BE2C (cell line): ENCODE results near the gene RAB7A.
A peak's percentile ranks its signal among the peaks of the same experiment; 100 is the strongest.
"Not testable (repeated sequence)": the region's sequence is repeated elsewhere in the genome, so short reads cannot be mapped to it uniquely, and the experiment has no call there.

Experiments
- DNase-seq: peaks from one replicate; pipeline ENCODE4 v3.0.0-alpha.2; 2020
- H3K27me3 ChIP-seq: fragments of 250-450 bp; sonication (Bioruptor Pico); 2 replicates; pipeline ENCODE4 v1.5.1; 2020; ENCODE audit warnings: mild to moderate bottlenecking
- H3K36me3 ChIP-seq: fragments of 250-450 bp; sonication (Bioruptor Pico); 2 replicates; pipeline ENCODE4 v1.5.1; 2020; ENCODE audit warnings: mild to moderate bottlenecking
- H3K4me1 ChIP-seq: fragments of 250-450 bp; sonication (Bioruptor Pico); 2 replicates; pipeline ENCODE4 v1.5.1; 2020
- H3K4me3 ChIP-seq: 2 replicates; pipeline ENCODE4 v1.5.1; 2011; ENCODE audit warnings: low read depth, low read length
- H3K9me3 ChIP-seq: fragments of 250-450 bp; sonication (Bioruptor Pico); 2 replicates; pipeline ENCODE4 v1.5.1; 2020
- CTCF ChIP-seq: IDR thresholded peaks from 2 replicates; pipeline ENCODE4 v1.5.1; 2012; ENCODE audit warnings: mild to moderate bottlenecking, low read depth, low read length

The RAB7A gene

GRCh38 chr3:128745742-128746141 is 19.8 kb downstream of the RAB7A start:
- peaks cover 35% of the 10 kb centered on the region for H3K36me3 ChIP-seq
- H3K9me3 ChIP-seq: peaks cover 6% of the 10 kb centered on the region
- H3K27me3 ChIP-seq: no peaks in the 10 kb centered on the region
- H3K4me3 ChIP-seq: no peak overlapping the region
- DNase-seq: no peak
- TF ChIP-seq CTCF: peak; percentile 12; the same call in 1 of the 2 replicates
- no peaks in the 10 kb centered on the region for H3K4me1 ChIP-seq

GRCh38 chr3:128746881-128747280 is 20.9 kb downstream of the RAB7A start:
- DNase-seq: no peak
- Histone ChIP-seq H3K36me3 (peaks cover 36% of the 10 kb centered on the region), H3K27me3 (no peaks in the 10 kb centered on the region), H3K9me3 (peaks cover 6% of the 10 kb centered on the region), H3K4me1 (no peaks in the 10 kb centered on the region), H3K4me3 (no peak overlapping the region)
- no peak for TF ChIP-seq CTCF

GRCh38 chr3:128748557-128748956 is 22.6 kb downstream of the RAB7A start:
- no peak for TF ChIP-seq CTCF
- Histone ChIP-seq H3K9me3 (no peaks in the 10 kb centered on the region), H3K4me1 (no peaks in the 10 kb centered on the region), H3K4me3 (no peak overlapping the region), H3K27me3 (no peaks in the 10 kb centered on the region), H3K36me3 (peaks cover 22% of the 10 kb centered on the region)
- no peak for DNase-seq

DNA sequence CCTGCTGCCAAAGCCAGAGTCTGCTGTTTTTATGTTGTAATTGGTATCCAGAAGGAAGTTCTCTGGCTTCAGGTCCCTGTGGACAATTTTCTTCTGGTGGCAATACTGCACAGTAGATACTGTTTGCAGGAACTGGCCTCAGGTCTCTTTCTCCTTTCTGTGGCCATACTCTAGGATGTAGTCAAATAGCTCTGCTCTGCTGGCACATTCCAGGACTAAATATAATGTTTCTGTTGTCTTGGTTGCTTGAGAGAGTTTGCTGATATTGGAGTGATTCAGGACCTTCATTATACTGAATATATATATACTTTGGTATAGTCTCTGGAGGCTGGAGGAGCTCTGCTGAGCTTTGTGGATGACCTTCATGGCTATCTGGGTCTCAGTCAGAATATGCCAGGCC is 23.1 kb downstream of the RAB7A start:
- H3K4me1 ChIP-seq: no peaks in the 10 kb centered on the region
- peaks cover 17% of the 10 kb centered on the region for H3K36me3 ChIP-seq
- no peak for DNase-seq
- TF ChIP-seq CTCF: no peak
- no peak overlapping the region for H3K4me3 ChIP-seq
- no peaks in the 10 kb centered on the region for H3K27me3 ChIP-seq
- no peaks in the 10 kb centered on the region for H3K9me3 ChIP-seq

DNA sequence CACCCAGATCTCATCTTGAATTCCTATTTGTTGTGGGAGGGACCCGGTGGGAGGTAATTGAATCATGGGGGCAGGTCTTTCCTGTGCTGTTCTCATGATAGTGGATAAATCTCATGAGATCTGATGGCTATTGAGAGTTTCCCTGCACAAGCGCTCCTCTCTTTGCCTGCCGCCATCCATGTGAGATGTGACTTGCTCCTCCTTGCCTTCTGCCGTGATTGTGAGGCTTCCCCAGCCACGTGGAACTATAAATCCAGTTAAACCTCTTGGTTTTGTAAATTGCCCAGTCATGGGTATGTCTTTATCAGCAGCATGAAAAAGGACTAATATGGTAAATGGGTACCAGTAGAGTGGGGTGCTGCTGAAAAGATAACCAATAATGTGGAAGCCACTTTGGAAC is 23.6 kb downstream of the RAB7A start:
- H3K27me3 ChIP-seq, DNase-seq, H3K4me3 ChIP-seq, H3K4me1 ChIP-seq, H3K9me3 ChIP-seq: not testable (repeated sequence)
- H3K36me3 ChIP-seq: peaks cover 12% of the 10 kb centered on the region

GRCh38 chr3:128753715-128754114 is 27.7 kb downstream of the RAB7A start:
- no peak for DNase-seq
- H3K36me3 ChIP-seq: peaks cover 9% of the 10 kb centered on the region
- no peak for TF ChIP-seq CTCF
- H3K4me1 ChIP-seq: no peaks in the 10 kb centered on the region
- no peak overlapping the region for H3K4me3 ChIP-seq
- H3K27me3 ChIP-seq: no peaks in the 10 kb centered on the region
- no peaks in the 10 kb centered on the region for H3K9me3 ChIP-seq

- no peaks in the 10 kb centered on the region for H3K9me3 ChIP-seq
- no peak for DNase-seq
Observed at GRCh38 chr3:128760042-128760441, 34.1 kb downstream of the RAB7A start.

More at GRCh38 chr3:128760042-128760441, 34.1 kb downstream of the RAB7A start:
- Histone ChIP-seq H3K4me1 (0 out of 2 replicates have a peak, but pooled peaks cover 2% of the 10 kb centered on the region), H3K4me3 (no peak overlapping the region), H3K27me3 (no peaks in the 10 kb centered on the region), H3K36me3 (peaks cover 6% of the 10 kb centered on the region; the same call in 1 of the 2 replicates)
- TF ChIP-seq CTCF: no peak
